Smooth muscle cell of the coronary artery (primary cell): ENCODE measurements around the gene PLIN1. TPM values are rescaled to one million over a fixed set of nuclear protein-coding genes. Genes with fewer than 3 reads are reported as not detected.

ENCODE experiments used
- total RNA-seq: library from RNA; depleted of rRNA; stranded (reverse); fragments of >200 nt; gene quantifications from 2 replicates; pipeline ENCODE4 v1.2.3, GENCODE V29; 2014; ENCODE audit warnings: low replicate concordance

PLIN1 gene
- total RNA-seq: under 0.01 and 0.15 TPM in 2 replicates

GRCh38 chr15:89679212-89679611, at the start of gene PLIN1:
Gene PLIN1, minus strand, starts transcription at chr15:89679367. Its CDS starts 1,878 bp downstream, at chr15:89677489.

DNA sequence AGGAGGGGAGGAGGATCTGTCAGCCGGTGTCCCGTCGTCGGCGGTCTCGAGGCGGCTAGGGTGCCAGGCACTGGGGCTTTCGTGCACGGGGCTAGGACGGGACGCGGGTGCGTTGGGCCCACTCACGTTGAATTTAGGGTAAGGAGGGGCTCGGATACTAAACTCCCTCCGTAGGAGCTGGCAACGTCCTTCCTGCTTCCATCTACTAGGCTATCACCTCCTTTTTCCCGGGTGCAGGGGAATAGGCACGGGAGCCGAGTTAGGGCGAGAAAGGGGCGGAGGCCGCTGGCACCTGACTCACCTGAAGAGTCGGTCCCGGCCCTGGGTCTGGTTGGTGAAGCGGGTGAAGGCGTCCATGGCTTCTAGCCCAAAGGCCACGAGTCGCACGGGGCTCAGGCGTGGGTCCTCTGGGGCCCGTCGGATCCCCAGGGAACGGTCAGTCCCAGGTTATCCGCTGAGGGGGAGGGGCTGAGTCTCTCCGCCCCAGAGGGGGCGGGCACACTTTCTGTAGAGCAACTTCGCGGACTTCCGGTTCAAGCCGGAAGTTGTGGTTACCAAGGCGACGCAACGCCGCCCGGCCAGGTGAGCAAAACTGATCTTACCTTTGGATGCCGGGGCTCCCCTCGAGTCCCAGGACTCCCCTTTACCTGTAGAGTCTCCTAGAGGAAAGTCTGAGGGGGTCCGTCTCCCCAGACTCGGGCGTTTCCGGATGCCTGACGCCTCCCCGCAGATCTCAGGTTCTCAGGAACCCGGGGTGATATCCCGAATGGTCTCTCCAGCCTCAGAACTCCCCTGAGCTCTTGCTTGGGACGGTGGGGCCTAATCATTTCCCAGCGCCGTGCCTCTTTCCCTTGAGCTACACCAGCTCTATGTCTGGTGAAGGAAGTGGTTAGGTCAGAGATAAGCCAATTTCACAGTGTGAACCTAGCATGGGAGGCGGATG, 11.4 kb upstream of the PLIN1 start, which contains the start of the genes PEX11A and WDR93:
PEX11A (minus strand) TSS at position 479 of the 943 bp plus-strand sequence; CDS start at position 357, 122 bp downstream.
WDR93 (plus strand) TSS at position 536 of the 943 bp plus-strand sequence. CDS start 10,936 bp downstream, outside the sequence.

DNA sequence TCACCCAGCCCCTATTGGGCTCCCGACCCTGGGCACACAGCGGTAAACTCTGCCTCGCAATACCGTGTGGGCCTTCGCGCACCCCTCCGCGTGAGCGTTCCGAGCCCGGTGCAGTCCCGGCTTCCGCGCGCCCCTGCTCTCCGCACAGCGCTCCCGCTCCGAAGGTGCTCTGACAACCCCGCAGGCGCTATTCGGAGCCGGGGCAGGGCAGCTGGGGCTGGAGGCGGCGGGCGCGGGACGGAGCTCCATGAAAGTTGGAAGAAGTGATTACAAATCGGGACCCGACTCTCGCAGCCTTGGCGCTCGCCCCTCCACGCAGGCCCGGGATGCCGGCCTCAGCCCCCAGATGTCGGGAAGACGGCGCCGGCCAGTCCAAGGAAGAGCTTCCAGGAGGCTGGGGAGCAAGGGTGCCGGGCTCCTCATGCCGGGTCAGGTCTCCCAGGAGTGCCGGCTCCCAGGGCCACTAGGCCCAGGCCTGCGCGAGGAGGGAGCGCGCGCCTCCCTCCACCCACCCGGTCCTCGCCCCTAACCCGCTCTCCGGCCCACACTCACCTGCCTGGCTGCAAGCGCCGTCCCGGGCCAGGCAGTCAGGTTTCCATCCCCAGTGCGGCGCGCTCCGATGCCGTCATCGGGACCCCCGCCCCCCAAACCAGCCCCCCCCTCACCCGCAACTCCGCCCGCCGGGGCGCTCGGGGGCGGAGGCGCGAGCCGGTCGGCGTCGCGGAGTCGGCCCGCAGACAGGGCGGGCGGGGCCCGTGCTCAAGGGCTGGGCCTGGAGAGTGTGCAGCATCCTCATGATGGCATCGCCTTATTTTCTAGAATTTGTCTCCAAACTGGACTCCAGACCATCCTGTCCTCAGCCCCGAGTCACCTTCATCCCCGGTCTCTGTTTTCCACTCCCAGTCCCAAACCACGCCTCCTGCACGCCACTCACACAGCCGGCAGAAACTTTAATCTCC, 24.0 kb downstream of the PLIN1 start, which contains the start of gene KIF7:
KIF7 (minus strand) TSS at position 621 of the 959 bp plus-strand sequence. CDS start 2,537 bp downstream, outside the sequence.

Other genes with a start within 250 kb of the PLIN1 start
- gene RHCG, start 182.8 kb downstream of the PLIN1 start, total RNA-seq: 0.12 TPM in 1 of 2 replicates, not detected in the other
- gene TICRR, start 103.9 kb downstream of the PLIN1 start, total RNA-seq: 0.35 and 1.1 TPM in 2 replicates
- 10.7 and 13.2 TPM in 2 replicates for gene KIF7, start 23.9 kb downstream of the PLIN1 start, total RNA-seq
- gene PEX11A, start 11.4 kb upstream of the PLIN1 start, total RNA-seq: 5.0 and 13.5 TPM in 2 replicates
- gene WDR93, start 11.4 kb upstream of the PLIN1 start, total RNA-seq: 0.23 TPM in 1 of 2 replicates, not detected in the other
- 0.15 TPM in 1 of 2 replicates, not detected in the other for gene MESP1, start 71.9 kb upstream of the PLIN1 start, total RNA-seq
- 0.15 and 1.6 TPM in 2 replicates for gene MESP2, start 97.0 kb upstream of the PLIN1 start, total RNA-seq
- 4.7 and 35.3 TPM in 2 replicates for gene ANPEP, start 135.5 kb upstream of the PLIN1 start, total RNA-seq
- 16.3 and 41.8 TPM in 2 replicates for gene AP3S2, start 214.6 kb upstream of the PLIN1 start, total RNA-seq
- gene ARPIN, start 233.6 kb upstream of the PLIN1 start, total RNA-seq: 6.2 and 11.1 TPM in 2 replicates